ENCODE data around the gene RAB40B.

The RAB40B gene

DNA sequence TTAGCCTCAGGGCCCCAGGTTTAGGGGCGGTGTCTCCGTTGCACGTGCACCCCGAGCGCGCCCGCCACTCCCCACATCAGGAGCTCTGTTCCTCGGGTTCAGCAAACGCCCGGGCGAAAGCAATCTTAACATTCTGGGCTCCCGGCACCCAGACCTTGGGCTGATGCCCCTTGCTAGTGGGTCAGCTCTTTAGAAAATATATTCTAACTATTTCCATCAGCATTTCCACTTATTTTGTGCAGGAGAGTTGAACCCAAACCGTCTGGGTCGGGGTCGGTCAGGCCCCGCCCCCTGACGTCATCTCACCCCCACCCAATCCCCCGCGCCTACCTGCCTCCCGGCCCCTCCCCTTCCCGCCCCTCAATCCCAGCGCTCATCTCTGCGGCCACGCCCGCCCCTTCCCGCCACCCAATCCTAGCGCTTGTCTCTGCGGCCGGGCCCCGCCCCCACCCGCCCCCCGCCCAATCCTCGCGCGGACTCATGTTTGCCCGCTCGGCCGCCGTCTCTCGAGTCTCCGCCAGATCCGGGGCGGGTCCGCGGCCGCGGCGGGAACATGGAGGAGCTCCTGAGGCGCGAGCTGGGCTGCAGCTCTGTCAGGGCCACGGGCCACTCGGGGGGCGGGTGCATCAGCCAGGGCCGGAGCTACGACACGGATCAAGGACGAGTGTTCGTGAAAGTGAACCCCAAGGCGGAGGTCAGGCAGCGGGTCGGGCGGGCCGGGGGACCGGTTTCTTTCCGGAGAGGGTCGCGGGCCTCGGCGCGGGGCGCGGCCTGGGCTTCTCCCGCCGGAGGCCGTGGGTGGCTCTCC, 17.9 kb upstream of the RAB40B start, which contains the start of gene FN3KRP:
Gene FN3KRP (plus strand): TSS at position 504 of the 808 bp plus-strand sequence. CDS start 50 bp downstream, at position 554.
- DNase-seq (ENCODE audit: low spot score): peak; percentile 97

GRCh38 chr17:82713071-82713723, 14.7 kb upstream of the RAB40B start:
- DNase-seq (ENCODE audit: low spot score): no peak

- no peak for DNase-seq (ENCODE audit: low spot score)
Observed at GRCh38 chr17:82710499-82711232, 12.2 kb upstream of the RAB40B start.

- no peak for DNase-seq (ENCODE audit: low spot score)
Observed at GRCh38 chr17:82709676-82710498, 11.4 kb upstream of the RAB40B start.

- DNase-seq (ENCODE audit: low spot score): no peak
Observed at GRCh38 chr17:82709024-82709675, 10.7 kb upstream of the RAB40B start.

DNA sequence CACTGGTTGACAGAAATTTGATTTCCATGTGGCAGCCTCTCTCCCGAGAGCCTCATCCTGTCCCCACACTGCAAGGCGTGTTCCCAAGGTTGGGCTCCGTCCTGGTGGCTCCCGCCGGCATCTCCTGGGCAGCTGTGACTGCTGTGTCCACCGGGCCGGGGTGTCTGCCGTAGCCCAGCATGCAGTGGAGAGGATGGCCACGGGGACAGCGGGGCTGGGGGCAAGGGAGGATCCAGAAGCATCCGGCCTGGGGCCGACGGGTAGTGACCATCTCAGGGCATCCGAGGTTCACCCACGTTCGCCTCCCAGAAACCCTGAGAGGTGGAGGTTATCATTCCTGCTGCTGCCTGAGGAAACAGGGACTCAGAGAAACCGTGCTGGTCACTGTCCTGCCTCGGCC, 7.3 kb upstream of the RAB40B start:
- no peak for DNase-seq (ENCODE audit: low spot score)

- no peak for DNase-seq (ENCODE audit: low spot score)
Observed at GRCh38 chr17:82704886-82705285, 6.4 kb upstream of the RAB40B start.

GRCh38 chr17:82703935-82704865, 5.7 kb upstream of the RAB40B start:
- no peak for DNase-seq (ENCODE audit: low spot score)

DNA sequence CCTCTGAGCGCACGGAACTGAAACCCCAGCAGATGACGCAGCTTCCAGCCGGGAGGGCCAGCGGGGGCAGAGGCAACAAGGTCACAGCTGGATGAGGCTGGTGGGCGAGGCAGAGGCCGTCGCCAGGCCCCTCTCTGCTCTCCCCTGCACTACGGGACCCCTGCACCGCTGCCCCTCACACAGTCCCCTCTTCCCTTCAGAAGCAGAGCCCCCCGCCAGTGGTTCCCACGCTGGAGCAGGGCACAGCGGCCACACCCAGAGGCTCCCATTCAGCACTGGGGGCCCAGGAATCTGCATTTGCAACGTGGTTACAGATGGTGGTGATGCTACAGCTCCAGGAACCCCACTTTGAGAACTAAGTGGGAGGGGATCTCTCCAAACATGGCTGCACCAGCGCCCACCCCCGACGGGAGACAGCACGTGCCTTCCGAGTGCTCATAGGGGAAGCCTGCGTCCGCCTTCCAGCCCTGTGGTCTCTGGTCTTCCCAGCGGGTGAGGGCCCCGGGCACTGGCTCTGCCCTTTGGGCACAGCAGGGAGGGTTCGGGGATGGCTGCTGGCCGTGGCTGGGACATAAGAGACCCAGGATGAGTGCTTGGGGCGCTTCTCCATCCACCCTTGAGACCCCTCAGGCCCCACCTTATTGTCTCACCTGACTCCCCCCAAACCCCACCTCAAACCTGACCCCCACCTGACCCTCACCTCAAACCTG, 4.7 kb upstream of the RAB40B start:
- no peak for DNase-seq (ENCODE audit: low spot score)

DNA sequence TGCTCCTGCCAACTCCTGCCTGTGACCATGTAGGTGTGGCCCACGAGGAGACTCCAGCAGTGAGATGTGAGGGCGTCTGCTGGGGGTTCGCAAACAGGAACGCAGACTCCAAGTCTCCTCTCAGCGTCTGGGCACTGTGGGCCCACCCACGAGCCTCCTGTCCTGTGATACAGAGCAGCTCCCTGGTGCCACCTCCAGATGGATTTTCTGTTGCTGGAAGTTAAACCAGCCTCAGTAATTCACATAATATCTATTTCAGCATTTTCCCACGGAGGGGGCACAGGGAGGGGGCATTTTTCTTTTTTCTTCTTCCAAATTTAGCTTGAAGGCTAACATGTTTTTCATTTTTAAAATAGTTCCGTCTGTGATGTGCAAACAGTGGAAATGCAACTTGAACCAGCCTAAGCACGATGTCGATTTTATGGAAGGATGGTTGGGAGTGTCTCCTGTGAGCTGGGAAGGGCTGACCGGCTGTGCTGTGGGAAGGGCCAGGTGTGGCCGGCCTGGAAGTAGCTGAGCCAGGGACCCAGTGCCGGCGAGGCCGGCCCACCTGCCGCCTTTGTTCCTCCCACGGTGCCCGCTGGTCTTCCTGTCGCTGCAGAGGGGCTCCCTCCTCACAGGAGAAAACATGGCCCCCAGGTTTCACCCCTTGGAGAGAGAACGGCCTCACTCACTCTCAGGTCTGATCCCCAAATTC, 3.9 kb upstream of the RAB40B start:
- DNase-seq (ENCODE audit: low spot score): no peak

DNA sequence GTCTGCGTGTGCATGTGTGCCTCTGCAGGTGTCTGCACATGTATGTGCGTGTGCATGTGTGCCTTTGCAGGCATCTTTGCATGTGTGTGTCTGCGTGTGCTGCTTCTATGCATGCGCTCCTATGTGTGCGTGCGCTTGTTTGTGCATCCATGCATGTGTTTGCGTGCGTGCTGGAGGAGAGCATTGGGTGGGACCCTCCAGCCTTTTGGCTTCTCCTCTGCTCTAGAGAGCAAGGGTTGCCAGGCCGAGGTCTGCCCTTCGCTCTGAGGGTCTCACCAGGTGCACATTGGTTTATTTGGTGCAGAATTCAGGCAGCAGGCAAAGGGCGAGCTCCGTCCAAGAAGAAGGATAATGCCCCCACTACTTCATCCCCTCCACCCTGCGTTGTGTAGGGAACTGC, 1.1 kb upstream of the RAB40B start:
- no peak for DNase-seq (ENCODE audit: low spot score)

GRCh38 chr17:82698974-82699442, 510 bp upstream of the RAB40B start:
- DNase-seq (ENCODE audit: low spot score): no peak

DNA sequence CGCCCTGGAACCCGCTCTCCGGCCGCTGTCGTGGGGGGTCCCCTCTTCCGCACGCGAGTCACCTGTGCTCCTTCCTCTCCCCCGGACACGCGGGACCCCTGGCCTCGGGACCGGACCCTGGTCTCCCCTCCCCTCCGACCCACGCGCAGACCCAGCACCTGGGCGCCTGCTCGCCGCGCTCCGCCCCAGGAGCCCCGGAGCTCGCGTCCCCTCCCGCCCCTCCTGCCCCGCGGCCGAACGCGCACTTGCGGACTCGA, 762 bp downstream of the RAB40B start:
- DNase-seq (ENCODE audit: low spot score): no peak

- DNase-seq (ENCODE audit: low spot score): no peak
Observed at GRCh38 chr17:82696916-82697807, 1.3 kb downstream of the RAB40B start.

DNA sequence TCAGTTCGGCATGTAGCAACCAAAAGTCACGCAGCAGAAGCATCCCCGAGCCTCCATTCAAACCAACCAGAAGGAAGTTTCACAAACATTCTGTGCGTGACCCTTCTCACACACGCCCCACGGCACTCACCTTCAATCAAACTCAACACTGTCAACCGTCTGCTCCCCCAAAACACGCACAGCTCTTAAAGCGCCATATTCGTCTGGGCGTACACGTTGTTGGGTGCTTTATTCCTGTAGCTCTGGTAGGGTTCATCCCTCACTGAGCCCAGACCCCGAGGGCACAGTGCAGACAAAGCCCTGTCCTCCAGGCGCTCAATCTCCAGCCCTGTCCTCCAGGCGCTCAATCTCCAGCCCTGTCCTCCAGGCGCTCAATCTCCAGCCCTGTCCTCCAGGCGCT, 2.2 kb downstream of the RAB40B start:
- no peak for DNase-seq (ENCODE audit: low spot score)

DNA sequence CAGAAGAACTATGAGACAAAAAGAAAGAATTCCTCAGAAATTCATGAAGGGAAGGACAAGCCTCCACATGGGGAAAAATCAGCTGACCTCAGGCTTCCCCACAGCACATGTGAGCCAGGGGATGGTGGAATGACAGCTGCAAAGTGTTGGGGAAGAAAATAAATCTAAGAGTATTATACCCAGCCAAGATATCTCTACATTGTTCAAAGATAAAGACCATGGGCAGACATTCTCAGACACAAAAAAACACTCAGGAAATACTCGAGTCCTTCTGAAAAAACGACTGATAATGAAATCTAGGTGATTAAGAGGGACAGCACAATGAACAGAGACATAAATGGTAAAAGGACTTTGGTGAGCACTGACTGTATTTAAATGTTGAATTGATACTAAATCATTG, 3.9 kb downstream of the RAB40B start:
- DNase-seq (ENCODE audit: low spot score): no peak

GRCh38 chr17:82693168-82693867, 5.2 kb downstream of the RAB40B start:
- DNase-seq (ENCODE audit: low spot score): no peak

DNA sequence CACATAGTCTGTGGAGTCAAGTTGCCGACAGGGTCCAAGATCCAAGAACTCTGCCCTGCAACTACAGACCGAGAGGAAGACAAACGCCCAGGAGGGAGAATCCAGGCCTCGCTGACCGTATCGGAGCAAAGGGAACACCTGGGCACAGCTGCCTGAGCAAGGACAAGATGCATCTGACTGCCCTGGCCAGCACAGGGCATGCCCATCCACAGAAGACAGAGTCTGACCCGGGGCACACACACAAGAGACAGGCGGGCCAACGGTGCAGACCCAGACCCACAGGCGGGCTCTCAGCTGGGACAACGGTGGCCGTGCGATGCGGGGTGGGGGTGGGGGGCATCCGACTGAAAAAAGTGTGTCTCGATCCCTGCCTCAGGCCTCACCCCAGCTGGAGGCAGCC, 6.2 kb downstream of the RAB40B start:
- DNase-seq (ENCODE audit: low spot score): no peak
